NCI-H2196 (cell line): ENCODE results near the gene CCDC7.

Source experiments
- DNase-seq: peaks from one replicate; lab custom pipeline; 2025; ENCODE audit not compliant: unreplicated experiment; lab: John Stamatoyannopoulos, UW

The CCDC7 gene

DNA sequence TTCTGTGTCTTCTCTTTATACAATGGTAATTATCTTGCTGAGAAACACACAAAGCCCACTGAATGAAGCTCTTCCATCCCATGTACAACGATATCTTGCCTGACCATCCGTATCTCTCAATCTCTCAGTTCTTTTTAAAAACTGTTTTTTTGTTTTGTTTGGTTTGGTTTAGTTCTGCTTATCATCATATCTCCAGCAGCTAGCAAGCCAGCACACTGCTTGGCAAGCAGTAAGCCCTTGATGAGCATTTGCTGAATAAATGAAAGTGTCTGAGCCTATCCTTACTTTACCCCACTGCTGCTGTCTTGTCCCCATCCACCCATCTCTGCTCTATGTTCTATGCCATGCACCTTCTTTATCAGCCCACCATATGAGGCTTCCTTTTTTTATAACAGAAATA lies 477.9 kb downstream of the CCDC7 start:
- DNase-seq: no peak
